PC-3 (cell line): ENCODE measurements around the gene PARP12. TPM values are rescaled to one million over a fixed set of nuclear protein-coding genes. Genes with fewer than 3 reads are reported as not detected.

Source experiments
- ATAC-seq: fragments of 200-7000 bp; cut with Tn5 transposase; 2 replicates; pipeline ENCODE4 v1.9.1; 2020; ENCODE audit warnings: mild to moderate bottlenecking, moderate library complexity
- BruUV-seq: library from RNA; stranded (reverse); fragments of 400-500 nt; replicated peaks from 2 replicates; lab custom pipeline; 2021; lab: Mats Ljungman, UMichigan
- CTCF ChIA-PET: fragments of 300-600 bp; sonication (Branson Sonifier 250); formaldehyde crosslinking; loops from one replicate; lab custom pipeline; 2022; ENCODE audit warnings: antibody characterized with exemption; lab: Charles Lee
- POLR2A ChIA-PET: fragments of 300-600 bp; sonication (Branson Sonifier 250); formaldehyde crosslinking; loops from one replicate; lab custom pipeline; 2022; ENCODE audit warnings: antibody characterized with exemption; ENCODE audit not compliant: unreplicated experiment; lab: Charles Lee
- DNase-seq: peaks from one replicate; pipeline ENCODE4 v3.0.0-alpha.2; 2015
- H2AFZ ChIP-seq: fragments of 300-600 bp; sonication (generic); 2 replicates; pipeline ENCODE4 v1.6.0; 2016; ENCODE audit warnings: antibody characterized with exemption, low read length
- H3F3A ChIP-seq: fragments of 300-600 bp; sonication (generic); one replicate; pipeline ENCODE4 v1.6.0; 2017; ENCODE audit warnings: antibody characterized with exemption, low read length, control low read depth, mild to moderate bottlenecking; ENCODE audit not compliant: unreplicated experiment
- H3K27ac ChIP-seq: fragments of 300-600 bp; sonication (generic); 2 replicates; pipeline ENCODE4 v1.5.1; 2016; ENCODE audit warnings: mild to moderate bottlenecking, low read length
- H3K27me3 ChIP-seq: fragments of 300-600 bp; sonication (generic); 2 replicates; pipeline ENCODE4 v1.6.1; 2016; ENCODE audit warnings: low read length, mixed read lengths
- H3K36me3 ChIP-seq: fragments of 300-600 bp; sonication (generic); 2 replicates; pipeline ENCODE4 v1.6.1; 2016; ENCODE audit warnings: low read depth, mixed run types, low read length, mixed read lengths
- H3K4me1 ChIP-seq: fragments of 300-600 bp; sonication (generic); 2 replicates; pipeline ENCODE4 v1.5.1; 2016; ENCODE audit warnings: low read length; ENCODE audit not compliant: insufficient read depth
- H3K4me2 ChIP-seq: fragments of 300-600 bp; sonication (generic); 2 replicates; pipeline ENCODE4 v1.6.0; 2016; ENCODE audit warnings: low read length
- H3K4me3 ChIP-seq: fragments of 300-600 bp; sonication (generic); 2 replicates; pipeline ENCODE4 v1.5.1; 2016; ENCODE audit warnings: mild to moderate bottlenecking, low read length, mixed read lengths
- H3K79me2 ChIP-seq: fragments of 300-600 bp; sonication (generic); 2 replicates; pipeline ENCODE4 v1.6.1; 2017; ENCODE audit warnings: low read length, mixed read lengths
- H3K9ac ChIP-seq: fragments of 300-600 bp; sonication (generic); 2 replicates; pipeline ENCODE4 v1.6.0; 2016; ENCODE audit warnings: mild to moderate bottlenecking, low read length
- H3K9me2 ChIP-seq: fragments of 300-600 bp; sonication (generic); replicated peaks from 2 replicates; pipeline ENCODE4 v1.6.1; 2016; ENCODE audit warnings: mixed run types, low read length, mixed read lengths
- H3K9me3 ChIP-seq: fragments of 300-600 bp; sonication (generic); 2 replicates; pipeline ENCODE4 v1.6.1; 2016; ENCODE audit warnings: low read length, mixed read lengths
- H4K20me1 ChIP-seq: fragments of 300-600 bp; sonication (generic); 2 replicates; pipeline ENCODE4 v1.6.1; 2016; ENCODE audit warnings: low read length, mixed read lengths
- CTCF ChIP-seq: fragments of 300-600 bp; sonication (generic); conservative IDR thresholded peaks from 2 replicates; pipeline ENCODE4 v1.5.1; 2017; ENCODE audit warnings: antibody characterized with exemption, low read depth, mild to moderate bottlenecking, low read length
- EZH2 ChIP-seq: fragments of 300-600 bp; sonication (generic); IDR thresholded peaks from one replicate; pipeline ENCODE4 v1.6.1; 2017; ENCODE audit warnings: antibody characterized with exemption, mild to moderate bottlenecking, low read length; ENCODE audit not compliant: unreplicated experiment
- EZH2phosphoT487 ChIP-seq: fragments of 300-600 bp; sonication (generic); IDR thresholded peaks from 2 replicates; pipeline ENCODE4 v1.6.1; 2018; ENCODE audit warnings: mild to moderate bottlenecking, antibody characterized with exemption, low read length, borderline replicate concordance
- intact Hi-C: fragments of 100-400 bp; cut with micrococcal nuclease; formaldehyde crosslinking; loops from 2 replicates; pipeline ENCODE4 v1.9.0; 2023
- total RNA-seq: library from RNA; depleted of rRNA; stranded (reverse); fragments of >200 nt; gene quantifications from 2 replicates; pipeline ENCODE4 v1.2.3, GENCODE V29; 2014

Gene PARP12
- total RNA-seq, 1 experiment from 2014 or later: 28.1 TPM

- no peaks in the 10 kb centered on the region for H3K27me3 ChIP-seq
- H3K4me2 ChIP-seq: no peak overlapping the region
- intact Hi-C loops: no loop called here
- H3K4me1 ChIP-seq: 0 out of 2 replicates have a peak, but pooled peaks cover 3% of the 10 kb centered on the region
- no peaks in the 10 kb centered on the region for H3F3A ChIP-seq
- TF ChIP-seq EZH2phosphoT487 (no peak), CTCF (no peak), EZH2 (no peak)
- H3K27ac ChIP-seq: no peak overlapping the region
- TSS peak; percentile 13 for BruUV-seq
- no peaks in the 10 kb centered on the region for H3K36me3 ChIP-seq
- H3K4me3 ChIP-seq: no peak overlapping the region
- H2AFZ ChIP-seq: no peak overlapping the region
- ChIA-PET POLR2A (no interaction called here), CTCF (no interaction called here)
- H3K79me2 ChIP-seq: no peaks in the 10 kb centered on the region
- H3K9me3 ChIP-seq: no peaks in the 10 kb centered on the region
- no peaks in the 10 kb centered on the region for H3K9me2 ChIP-seq
- H4K20me1 ChIP-seq: no peaks in the 10 kb centered on the region
- ATAC-seq (no peak), DNase-seq (no peak)
- H3K9ac ChIP-seq: no peak overlapping the region
These were observed 18.2 kb upstream of the PARP12 start for GRCh38 chr7:140080919-140081318.

GRCh38 chr7:140079121-140079536 is 16.4 kb upstream of the PARP12 start:
- no peaks in the 10 kb centered on the region for H3K79me2 ChIP-seq
- BruUV-seq: no TSS peak
- H3K4me1 ChIP-seq: 0 out of 2 replicates have a peak, but pooled peaks cover 3% of the 10 kb centered on the region
- H3K36me3 ChIP-seq: no peaks in the 10 kb centered on the region
- H3K4me2 ChIP-seq: no peak overlapping the region
- TF ChIP-seq EZH2phosphoT487: no peak
- TF ChIP-seq EZH2: no peak
- peak; percentile 50 for TF ChIP-seq CTCF
- no peaks in the 10 kb centered on the region for H4K20me1 ChIP-seq
- ChIA-PET CTCF (interaction anchor here (0.6 kb wide), 1 partner anchor 511 kb away, joined by 3 read pairs; no protein-coding TSS in a partner anchor), POLR2A (no interaction called here)
- no peak overlapping the region for H3K9ac ChIP-seq
- H2AFZ ChIP-seq: no peak overlapping the region
- H3K9me2 ChIP-seq: no peaks in the 10 kb centered on the region
- peak; percentile 82 for ATAC-seq
- intact Hi-C loops: no loop called here
- no peak overlapping the region for H3K4me3 ChIP-seq
- no peaks in the 10 kb centered on the region for H3K9me3 ChIP-seq
- H3F3A ChIP-seq: no peaks in the 10 kb centered on the region
- peak; percentile 64 for DNase-seq
- no peaks in the 10 kb centered on the region for H3K27me3 ChIP-seq
- H3K27ac ChIP-seq: no peak overlapping the region

GRCh38 chr7:140078392-140078791 is 15.6 kb upstream of the PARP12 start:
- no peak for TF ChIP-seq EZH2phosphoT487
- no peak for TF ChIP-seq EZH2
- TF ChIP-seq CTCF: no peak
- POLR2A ChIA-PET: no interaction called here
- BruUV-seq: no TSS peak
- Histone ChIP-seq H3K9ac (no peak overlapping the region), H3K36me3 (no peaks in the 10 kb centered on the region), H3F3A (no peaks in the 10 kb centered on the region), H2AFZ (no peak overlapping the region), H3K27me3 (no peaks in the 10 kb centered on the region), H3K4me2 (no peak overlapping the region), H3K9me2 (no peaks in the 10 kb centered on the region), H3K4me3 (no peak overlapping the region), H3K4me1 (0 out of 2 replicates have a peak, but pooled peaks cover 3% of the 10 kb centered on the region), H3K27ac (no peak overlapping the region), H4K20me1 (no peaks in the 10 kb centered on the region), H3K9me3 (no peaks in the 10 kb centered on the region), H3K79me2 (no peaks in the 10 kb centered on the region)
- ATAC-seq (no peak), DNase-seq (no peak)
- intact Hi-C loops: no loop called here
- CTCF ChIA-PET: no interaction called here
